GM12892 (cell line): ENCODE data around the gene MTFR1L.

Source experiments
- POLR2AphosphoS5 ChIP-seq: IDR thresholded peaks from 2 replicates; pipeline ENCODE4 v1.6.1; 2011; ENCODE audit warnings: low read depth, low read length, control low read depth
- TAF1 ChIP-seq: IDR thresholded peaks from 2 replicates; pipeline ENCODE4 v1.6.1; 2011; ENCODE audit warnings: low read depth, mild to moderate bottlenecking, control low read depth, low read length, borderline replicate concordance

- TF ChIP-seq POLR2AphosphoS5 (no peak), TAF1 (no peak)
These were observed 11.9 kb downstream of the MTFR1L start for GRCh38 chr1:25831569-25832196.
